ENCODE results near the gene LAMTOR1. TPM values are rescaled to one million over a fixed set of nuclear protein-coding genes. Genes with fewer than 3 reads are reported as not detected.

The LAMTOR1 gene
- total RNA-seq, 1 donor from 2014 or later = 111 TPM

- DNase-seq = peak; percentile 100
Observed at GRCh38 chr11:72080326-72081183, 22.5 kb downstream of the LAMTOR1 start, which contains the start of the genes LRRC51 and NUMA1. Gene LRRC51 (plus strand): TSS chr11:72080850. CDS start chr11:72089084, 8,234 bp downstream. Gene NUMA1 (minus strand): TSS chr11:72080542. CDS start chr11:72035943, 44,599 bp downstream.

DNA sequence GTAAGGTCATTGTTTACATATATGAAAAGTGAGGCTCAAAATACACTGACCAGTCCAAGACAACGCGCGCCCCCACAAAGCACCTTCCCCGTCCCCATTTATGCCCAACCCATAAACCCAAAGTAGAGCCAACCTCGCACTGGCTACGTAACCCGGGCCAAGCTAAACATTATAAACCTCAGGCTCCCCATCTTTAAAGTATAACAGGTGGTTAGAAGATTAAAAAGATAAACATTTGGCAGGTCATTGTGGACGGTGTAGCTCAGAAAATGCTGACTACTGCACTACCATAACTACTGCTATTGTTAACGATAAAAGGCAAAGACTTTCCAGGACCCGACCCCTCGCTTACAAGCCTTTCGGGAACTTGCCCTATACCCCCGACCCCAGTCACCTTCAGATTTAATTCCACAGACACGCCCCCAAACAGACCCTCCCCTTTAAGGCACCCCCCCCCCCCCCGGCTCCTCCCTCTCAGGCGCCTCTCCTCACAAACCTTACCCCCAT, 23.2 kb downstream of the LAMTOR1 start:
- DNase-seq = peak; percentile 35

DNA sequence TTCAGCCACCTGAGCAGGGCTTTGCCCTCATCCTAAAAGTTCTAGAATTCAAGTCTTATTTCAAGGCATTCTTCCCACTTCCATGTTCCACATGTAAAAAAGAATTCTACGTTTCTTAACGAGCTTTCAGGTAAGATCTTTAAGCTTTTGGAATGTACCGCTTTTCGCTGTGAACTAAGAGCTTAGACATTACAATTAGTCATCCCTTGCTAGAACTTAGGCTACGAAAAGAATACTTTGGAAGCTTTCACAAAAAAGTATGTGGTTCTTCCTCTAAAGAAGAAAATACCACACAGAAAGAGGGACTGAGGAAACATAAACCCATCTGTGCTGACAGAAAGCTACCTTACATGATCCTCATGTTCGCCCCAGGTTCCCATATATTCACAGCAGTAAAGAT, 24.6 kb downstream of the LAMTOR1 start:
- DNase-seq = no peak

GRCh38 chr11:72075756-72076155, 27.3 kb downstream of the LAMTOR1 start:
- no peak for DNase-seq

GRCh38 chr11:72075109-72075508, 28.0 kb downstream of the LAMTOR1 start:
- DNase-seq = peak; percentile 28

- DNase-seq = peak; percentile 85
Observed at GRCh38 chr11:72072348-72072747, 30.7 kb downstream of the LAMTOR1 start.

DNA sequence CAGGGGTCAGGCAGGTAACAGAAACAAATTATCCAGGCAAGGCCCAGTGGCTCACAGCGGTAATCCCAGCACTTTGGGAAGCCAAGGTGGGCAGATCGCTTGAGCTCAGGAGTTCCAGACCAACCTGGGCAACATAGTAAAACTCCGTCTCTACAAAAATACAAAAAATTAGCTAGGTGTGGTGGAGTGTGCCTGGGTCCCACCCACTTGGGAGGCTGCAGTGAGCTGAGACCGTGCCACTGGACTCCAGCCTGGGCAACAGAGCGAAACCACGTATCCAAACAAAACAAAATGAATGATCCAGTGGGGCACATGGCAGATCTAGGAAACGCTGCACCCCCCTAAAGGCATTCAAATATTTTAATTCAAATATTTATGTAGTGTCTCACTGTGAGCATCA, 32.6 kb downstream of the LAMTOR1 start:
- DNase-seq = no peak

DNA sequence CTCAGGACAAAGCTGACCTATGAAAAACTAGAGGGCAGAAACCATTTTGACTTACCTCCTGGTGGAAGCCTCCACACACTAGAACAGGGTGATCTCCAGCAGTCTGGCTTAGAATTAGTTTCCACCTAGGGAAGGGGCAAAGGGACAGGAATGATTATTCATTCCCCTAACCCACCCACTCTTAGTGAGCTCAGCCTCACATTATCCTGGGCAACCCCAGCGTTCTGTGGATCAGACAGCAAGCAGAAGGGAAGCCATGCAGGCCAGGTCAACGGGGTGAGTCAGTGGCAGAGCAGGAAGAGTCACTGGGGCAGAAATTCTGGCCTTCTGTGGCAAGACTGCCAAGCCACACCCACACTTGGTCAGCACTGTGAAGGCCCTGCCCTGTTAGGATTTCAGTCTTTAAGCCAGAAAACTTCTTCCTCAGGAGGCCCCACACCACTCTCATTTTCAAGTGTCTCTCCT, 33.3 kb downstream of the LAMTOR1 start:
- peak; percentile 87 for DNase-seq

GRCh38 chr11:72069200-72069599, 33.9 kb downstream of the LAMTOR1 start:
- DNase-seq = no peak

DNA sequence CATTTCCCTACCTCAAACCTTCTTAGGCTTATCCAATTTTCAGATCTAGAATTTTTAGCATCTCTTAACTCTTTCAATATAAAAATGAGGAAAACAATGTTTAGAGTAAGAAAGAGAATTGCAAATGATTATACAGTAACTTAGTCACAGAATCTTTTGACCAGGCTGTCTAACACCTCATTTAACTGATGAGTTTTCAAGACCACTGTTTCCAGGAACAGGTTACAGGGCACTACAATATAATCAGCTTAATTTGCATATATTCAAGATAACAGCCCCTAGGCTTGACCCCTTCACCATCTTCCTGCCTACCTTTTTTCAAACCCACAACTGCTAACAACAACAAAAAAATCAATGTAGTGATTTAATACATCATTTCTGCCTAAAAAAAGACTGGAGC, 35.4 kb downstream of the LAMTOR1 start:
- DNase-seq = no peak

DNA sequence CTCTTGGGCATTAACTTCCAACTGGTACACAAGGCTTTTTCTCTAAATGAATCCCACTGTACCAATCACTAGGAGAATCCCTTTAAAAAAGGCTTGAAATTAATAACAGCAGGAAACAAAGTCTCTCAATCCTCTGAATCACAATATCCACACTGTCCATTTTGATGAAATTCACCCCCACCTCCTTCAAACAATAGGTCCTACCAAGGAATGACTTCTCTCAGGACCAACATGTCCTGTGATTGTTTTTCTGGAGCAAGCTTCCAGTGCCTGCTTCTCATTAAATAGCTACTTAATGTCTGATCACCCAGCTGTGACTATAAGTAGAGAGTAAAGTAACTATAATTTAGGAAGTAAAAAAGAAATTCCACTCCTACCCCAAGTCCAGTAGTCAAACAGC, 35.8 kb downstream of the LAMTOR1 start:
- peak; percentile 82 for DNase-seq

GRCh38 chr11:72066855-72067254, 36.2 kb downstream of the LAMTOR1 start:
- DNase-seq = peak; percentile 17

DNA sequence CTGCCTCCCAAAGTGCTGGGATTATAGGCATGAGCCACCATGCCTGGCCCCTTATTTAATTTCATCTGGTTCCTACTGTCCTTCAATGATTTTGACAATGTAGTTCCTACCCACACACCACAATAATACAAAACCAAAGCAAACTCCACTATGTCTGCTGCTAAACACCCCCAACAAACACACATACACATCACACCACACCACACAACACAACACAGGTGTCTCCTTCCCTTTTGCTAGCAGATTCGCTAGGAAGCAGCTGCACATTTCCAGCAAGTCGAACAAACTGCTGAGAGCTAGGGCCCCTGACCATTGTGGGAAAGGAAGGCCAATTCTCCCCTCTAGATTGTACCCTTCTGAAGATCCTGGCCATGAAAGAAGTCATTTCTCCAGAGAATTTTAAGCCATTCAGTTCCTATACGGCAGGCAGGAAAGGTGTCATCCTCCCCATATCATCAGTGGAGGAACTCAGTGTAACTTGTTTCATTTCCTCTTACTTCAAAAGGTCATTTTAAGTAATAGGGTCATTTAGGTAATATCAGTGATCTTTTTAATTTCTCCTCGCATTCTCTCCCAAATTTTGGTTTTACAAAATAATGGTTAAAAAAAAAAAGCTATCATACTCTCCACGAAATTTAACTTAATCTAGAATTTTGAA, 41.2 kb downstream of the LAMTOR1 start:
- no peak for DNase-seq

DNA sequence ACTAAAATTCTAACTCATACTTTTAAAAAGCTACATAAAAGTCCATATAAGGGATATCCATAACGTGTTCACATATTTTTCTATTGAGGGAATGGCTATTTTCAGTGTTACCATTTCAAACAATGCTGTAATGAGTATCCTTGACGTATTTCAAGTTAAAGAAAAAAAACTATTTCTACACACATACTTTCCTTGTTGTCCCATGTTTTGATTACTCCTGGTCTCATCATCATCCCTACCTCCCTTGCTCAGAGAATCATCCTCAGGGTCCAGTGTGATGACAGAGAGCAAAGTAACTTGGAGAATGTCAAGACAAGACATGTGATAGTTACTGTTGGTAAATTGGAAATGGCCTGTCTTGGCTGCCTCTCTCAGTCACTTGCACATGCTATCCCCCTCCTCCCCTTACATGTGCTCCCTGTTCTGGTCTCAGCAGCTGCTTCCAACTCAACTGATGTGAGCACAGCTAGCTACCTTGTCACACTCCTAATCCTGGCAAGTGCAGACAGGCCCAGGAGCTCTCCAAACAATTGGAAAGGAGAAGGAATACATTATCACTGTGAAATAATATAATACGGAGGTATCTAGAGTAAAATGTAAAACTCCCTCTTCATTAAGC, 44.6 kb downstream of the LAMTOR1 start:
- DNase-seq = no peak

GRCh38 chr11:72048766-72049460, 54.2 kb downstream of the LAMTOR1 start:
- peak; percentile 89 for DNase-seq

Other genes with a start within 250 kb of the LAMTOR1 start
- not detected in 2 replicates for gene DEFB131B, start 224.8 kb downstream of the LAMTOR1 start, total RNA-seq
- gene XNDC1N, start 174.7 kb downstream of the LAMTOR1 start, total RNA-seq = 6.1 and 6.3 TPM in 2 replicates
- 26.9 and 36.4 TPM in 2 replicates for gene RNF121, start 174.3 kb downstream of the LAMTOR1 start, total RNA-seq
- 2.2 and 4.6 TPM in 2 replicates for gene IL18BP, start 104.4 kb downstream of the LAMTOR1 start, total RNA-seq
- gene NUMA1, start 22.8 kb downstream of the LAMTOR1 start, total RNA-seq = 151 and 225 TPM in 2 replicates
- gene LRRC51, start 22.4 kb downstream of the LAMTOR1 start, total RNA-seq = 2.8 and 7.8 TPM in 2 replicates
- gene TOMT, start 2.6 kb upstream of the LAMTOR1 start, total RNA-seq = not detected in 2 replicates
- 24.7 and 26.8 TPM in 2 replicates for gene ANAPC15, start 9.4 kb upstream of the LAMTOR1 start, total RNA-seq
- gene FOLR3, start 32.4 kb upstream of the LAMTOR1 start, total RNA-seq = not detected in 2 replicates
- 0.14 and 0.68 TPM in 2 replicates for gene FOLR1, start 88.8 kb upstream of the LAMTOR1 start, total RNA-seq
- not detected in 2 replicates for gene FOLR2, start 113.5 kb upstream of the LAMTOR1 start, total RNA-seq
- gene INPPL1, start 121.5 kb upstream of the LAMTOR1 start, total RNA-seq = 49.9 and 65.3 TPM in 2 replicates
- gene PHOX2A, start 140.9 kb upstream of the LAMTOR1 start, total RNA-seq = not detected in 2 replicates